OCI-LY1 (cell line): ENCODE measurements around the gene EBLN1.

Experiments
- CTCF ChIP-seq: fragments of 200-600 bp; sonication (generic), shearing (Covaris generic); IDR thresholded peaks from 2 replicates; pipeline ENCODE4 v1.5.1; 2017; ENCODE audit warnings: mild to moderate bottlenecking, antibody characterized with exemption, low read length, moderate library complexity, mixed read lengths
- EZH2 ChIP-seq: fragments of 200-600 bp; sonication (generic), shearing (Covaris generic); IDR thresholded peaks from 2 replicates; pipeline ENCODE4 v1.8.0; 2017; ENCODE audit warnings: borderline replicate concordance, mixed run types, mild to moderate bottlenecking, antibody characterized with exemption, low read length, moderate library complexity, mixed read lengths

- TF ChIP-seq CTCF (no peak), EZH2 (no peak)
Observed at GRCh38 chr10:22245567-22245966, 27.8 kb upstream of the EBLN1 start.
